IPS DF 19.7 (cell line): ENCODE results near the gene FTCDNL1.

Experiments used
- DNase-seq: peaks from one replicate; pipeline ENCODE4 v3.0.0-alpha.2; 2013; ENCODE audit warnings: low read depth, low spot score

FTCDNL1 gene

DNA sequence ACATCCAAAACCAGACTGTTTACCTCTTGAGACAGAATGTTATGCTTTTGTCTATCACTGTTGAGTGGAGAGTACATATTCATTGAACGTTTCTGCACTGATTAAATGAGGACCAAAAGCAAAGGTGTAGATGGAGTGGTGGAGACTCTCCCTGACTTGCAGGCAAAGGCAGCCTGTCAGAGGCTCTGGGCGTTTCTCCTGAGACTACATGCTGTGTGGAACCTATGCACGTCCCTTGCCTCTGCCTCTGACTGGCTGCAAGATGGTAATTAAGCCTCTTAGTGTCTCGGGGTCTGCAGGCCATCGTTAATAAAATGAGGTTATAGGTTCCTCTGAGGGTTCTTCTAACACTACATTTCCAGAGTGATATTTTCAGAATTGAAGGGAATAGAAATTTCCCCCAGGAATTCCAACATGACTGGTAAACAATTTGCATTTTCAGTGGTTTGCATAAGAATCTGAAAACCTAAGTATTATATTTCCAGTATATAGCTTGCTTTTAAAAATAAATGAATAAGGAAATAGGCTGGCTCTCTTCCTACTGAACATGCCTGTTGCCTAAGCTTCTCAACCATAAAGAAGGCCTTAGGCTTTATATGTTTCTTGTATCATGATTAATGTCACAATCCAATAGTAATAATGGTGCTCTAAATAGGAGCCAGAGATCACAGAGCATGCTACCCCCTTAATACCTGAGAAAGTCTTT lies 107.4 kb downstream of the FTCDNL1 start:
- DNase-seq, result no peak

DNA sequence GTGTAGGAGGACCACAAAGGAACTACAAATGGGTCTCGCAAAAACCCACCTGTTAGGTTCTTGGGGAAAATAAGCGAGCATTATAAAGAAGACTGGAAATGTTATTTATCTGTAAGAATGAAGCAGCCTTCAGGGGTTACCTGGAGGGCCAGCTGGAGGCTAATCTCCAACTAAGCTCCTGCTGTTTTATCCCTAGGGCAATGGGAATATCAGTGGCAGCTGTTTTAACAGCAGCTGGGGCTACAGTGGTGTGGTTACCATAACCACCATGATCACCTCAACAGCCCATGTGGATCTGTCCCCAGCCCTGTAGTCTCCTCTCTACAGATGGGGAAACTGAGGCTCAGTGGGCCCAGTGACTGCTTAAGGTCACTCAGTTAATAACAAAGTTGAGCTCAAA lies 108.1 kb downstream of the FTCDNL1 start:
- no peak for DNase-seq

DNA sequence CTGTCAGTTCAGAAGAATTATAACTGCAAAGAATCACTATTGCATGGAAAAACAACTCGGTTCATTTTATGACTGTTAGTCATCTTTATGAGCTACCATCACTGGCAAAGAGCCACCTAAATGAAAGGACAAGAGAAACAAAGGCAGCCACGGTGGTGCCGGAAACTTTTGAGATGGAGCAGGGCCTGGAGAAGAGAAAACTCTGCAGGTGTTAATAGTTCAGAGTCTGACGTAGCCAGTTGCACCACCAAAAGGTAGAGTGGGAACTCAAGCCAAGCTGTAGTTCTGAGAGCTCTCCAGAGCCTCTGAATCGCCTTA lies 110.9 kb downstream of the FTCDNL1 start:
- no peak for DNase-seq

DNA sequence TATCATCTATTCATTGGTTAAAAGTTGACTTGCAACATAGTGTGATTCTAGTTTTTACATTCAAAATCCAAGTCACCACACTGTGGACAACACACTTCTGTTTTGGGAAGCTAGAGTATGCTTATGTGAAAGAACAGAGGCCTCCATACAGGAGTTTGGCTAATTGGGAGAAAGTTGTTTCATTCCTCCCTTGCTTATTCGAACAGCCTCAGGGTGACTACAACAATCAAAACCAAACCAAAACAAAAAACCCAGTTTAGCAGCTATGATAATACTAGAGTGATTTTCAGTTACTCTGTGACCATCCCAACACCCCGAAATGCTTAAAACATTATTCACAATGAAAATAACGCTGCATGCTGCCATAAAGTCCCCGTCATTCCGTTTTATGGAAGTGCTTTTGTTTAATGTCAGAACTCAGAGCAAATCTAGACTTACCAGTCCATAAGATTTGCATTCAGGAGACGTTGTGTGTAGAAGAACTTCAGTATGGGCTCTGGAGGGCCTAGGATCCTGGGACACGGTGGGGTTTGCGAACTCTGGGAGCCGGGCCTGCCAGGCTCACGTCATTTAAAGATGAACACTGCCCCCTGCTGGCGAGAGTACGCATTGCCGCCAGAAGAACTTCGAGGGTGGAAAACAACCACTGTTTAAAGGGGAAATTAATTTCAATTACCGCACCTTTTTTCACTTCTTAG lies 111.4 kb downstream of the FTCDNL1 start:
- no peak for DNase-seq

DNA sequence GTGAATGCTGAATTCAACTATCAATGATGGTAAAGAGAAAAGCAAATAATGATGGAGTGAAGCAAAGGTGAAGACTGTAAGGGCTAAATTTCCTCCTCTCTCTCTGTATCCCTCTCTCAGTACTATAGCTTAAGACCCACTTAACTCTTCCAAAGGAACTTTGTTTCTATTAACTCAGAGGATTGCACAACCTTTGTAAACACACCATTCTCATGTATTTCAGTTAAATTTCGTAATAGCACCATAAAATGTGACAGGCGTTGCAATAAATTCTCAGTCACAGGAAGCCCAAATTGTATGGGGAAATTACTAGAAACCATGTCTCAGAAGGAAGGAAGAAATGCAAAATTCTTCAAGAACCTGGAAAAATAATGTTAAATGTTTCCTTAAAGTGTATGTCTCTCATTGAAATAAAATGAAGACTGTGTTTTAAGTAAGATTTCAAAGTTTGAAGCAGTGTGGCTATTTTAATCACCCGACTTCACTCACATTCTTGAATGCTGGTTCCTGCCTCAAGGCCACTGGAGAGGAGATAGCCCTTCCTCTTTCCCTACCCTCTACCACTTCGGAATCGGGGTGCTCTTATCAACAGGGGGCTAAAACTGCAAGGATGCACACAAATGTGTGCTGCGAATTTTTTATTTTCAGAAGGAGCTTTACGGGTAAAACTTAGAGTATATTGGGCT lies 112.1 kb downstream of the FTCDNL1 start:
- DNase-seq, result no peak

DNA sequence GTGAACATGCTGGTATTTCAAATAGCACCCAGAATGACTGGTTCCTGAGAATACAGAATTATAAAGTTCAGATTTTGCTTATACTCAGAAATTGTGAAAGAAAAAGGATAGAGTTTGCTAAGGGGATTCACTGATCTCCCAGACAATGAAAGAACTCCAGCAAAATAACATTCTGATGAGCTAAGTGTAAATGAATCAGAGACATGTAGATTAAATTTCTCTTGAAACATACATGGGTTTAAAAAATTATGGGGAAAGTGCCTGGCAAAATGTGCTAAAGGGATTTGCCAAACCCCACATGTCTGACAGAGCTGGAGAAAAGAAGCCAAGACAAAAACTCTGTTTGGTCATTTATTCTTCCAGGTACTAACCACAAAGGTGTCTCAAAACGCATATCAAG lies 116.3 kb downstream of the FTCDNL1 start:
- DNase-seq, result no peak

DNA sequence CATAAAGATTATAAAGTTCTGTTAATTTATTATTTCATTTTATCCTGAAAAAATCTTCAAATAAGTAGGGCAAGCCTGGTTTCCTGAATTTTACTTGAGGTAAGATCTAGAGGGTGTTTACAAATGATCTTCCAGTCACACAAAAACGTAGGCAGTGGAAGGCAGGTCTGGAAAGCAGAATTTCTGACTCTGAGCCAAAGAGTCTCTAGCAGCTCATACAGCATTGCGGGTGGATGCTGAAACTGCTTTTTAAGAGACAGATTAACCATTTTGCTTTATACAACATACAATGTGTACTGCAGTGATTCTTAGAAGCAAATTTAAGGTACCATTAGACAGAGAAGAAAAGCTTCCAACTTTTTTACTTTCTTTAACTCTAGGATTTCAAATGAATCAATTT lies 117.0 kb downstream of the FTCDNL1 start:
- DNase-seq, result no peak

DNA sequence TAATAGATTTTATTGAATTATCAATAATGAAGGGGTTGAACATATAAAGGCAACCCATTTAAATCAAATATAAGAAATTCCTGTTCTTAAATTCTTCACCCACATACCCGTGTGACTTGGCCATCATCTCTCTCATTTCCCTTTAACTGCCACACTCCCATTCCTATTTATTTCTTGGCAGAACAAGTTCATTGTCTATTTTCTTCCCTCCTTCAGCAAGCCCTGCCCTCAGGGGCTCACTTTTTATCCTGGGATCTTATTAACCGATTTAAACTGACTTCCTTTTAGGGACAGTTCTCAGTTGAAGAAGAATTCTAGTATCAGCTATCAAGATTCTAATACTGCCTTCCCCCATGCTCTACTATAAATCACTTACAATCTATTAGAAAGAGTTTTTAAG lies 123.2 kb downstream of the FTCDNL1 start:
- no peak for DNase-seq

DNA sequence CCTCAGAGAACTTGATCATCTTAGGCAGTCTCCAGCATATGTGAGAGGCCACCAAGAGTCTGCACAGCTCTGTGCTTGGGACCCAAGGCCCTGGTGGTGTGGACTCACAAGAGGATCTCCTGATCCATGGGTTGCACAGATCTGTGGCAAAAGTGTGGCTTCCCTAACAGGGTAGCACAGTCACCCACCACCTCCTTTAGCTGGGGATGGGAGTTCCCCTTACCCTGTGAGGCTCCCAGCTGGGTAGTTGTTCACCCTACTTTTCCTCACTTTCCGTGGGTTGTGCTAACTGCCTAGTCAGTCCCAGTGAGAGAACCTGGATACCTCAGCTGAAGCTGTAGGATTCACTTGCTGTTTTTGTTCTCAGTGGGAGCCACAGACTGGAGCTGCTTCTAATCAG lies 123.7 kb downstream of the FTCDNL1 start:
- DNase-seq, result no peak

DNA sequence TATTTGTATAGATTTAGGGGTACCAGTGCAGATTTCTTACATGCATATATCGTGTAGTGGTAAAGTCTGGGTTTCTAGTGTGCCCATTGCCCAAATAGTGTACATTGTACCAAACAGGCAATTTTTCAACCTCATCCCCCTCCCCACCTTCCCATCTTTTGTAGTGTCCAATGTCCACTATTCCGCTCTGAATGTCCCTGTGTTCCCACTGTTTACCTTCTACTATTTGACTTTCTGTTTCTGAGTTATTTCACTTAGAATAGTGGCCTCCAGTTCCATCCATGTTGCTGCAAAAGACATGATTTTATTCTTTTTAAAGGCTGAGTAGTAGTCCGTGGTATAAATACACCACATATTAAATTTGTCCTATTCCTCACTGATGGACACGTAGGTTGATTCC lies 132.9 kb downstream of the FTCDNL1 start:
- no peak for DNase-seq

DNA sequence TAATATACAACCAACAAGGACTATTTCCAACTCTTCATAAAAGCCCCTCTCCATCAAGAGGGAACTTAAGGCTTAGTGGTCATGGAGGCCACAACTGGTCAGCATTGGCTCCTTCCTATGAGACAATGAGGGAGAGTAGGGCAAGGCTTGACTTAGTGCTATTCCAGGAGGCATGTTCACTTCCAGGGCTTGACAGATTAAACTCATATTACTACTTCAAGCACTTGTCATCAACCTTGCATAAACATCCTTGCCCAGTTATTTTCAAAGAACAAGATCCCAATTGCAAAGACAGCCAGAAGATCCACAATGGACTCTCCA lies 133.4 kb downstream of the FTCDNL1 start:
- no peak for DNase-seq

DNA sequence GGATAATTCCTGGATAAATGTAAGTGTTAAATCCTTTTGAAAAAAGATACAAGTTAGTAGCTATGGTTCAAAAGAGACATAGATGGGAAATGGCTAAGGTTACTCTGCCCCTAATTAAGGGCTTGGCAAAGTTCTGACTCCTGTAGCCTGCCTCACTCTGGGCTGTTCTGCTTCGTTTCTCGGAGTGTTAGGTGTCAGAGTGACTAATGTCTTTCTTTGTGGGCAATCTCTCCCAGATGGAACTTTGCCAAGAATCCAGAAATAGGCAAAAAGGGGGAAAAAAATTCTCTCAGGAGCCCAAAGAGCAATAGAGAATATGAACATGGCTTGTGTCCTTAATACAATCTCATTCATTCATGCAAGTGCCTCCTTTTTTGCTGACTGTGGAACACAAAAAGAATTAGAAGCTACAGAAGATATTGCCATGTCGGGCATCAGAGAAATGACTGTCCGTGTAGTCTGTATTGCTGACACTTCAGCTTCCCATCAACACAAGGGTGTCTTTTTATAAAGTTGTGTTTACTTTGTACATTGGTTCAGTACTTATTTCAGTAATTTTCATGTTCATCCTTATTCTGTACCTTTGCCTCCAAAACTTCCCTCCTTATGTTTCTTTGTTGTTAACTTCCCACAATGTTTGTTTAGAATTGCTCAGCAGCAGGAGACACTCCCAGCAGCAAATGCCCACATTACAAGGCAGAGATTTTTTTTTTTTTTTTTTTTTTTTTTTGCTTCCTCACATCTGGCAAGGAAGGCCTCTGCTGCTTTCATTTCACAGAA lies 134.0 kb downstream of the FTCDNL1 start:
- no peak for DNase-seq

DNA sequence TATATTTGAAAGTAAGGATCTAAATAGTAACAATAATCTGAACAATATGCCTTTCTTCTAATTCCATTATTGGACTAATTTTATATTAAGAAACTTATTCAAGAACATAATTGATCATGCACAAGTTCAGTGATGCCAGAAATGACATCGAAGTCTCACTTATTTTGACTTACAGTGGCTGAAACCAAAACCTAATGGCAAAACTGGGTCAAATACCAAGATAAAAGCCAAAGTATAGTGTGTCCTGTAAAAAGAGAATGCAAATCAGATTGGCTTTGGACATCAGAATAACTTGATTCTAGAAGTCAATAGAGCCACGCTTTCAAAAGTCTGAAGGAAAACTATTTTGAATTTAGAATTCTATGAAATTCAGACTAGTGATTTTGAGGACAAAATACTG lies 137.2 kb downstream of the FTCDNL1 start:
- DNase-seq, result no peak

DNA sequence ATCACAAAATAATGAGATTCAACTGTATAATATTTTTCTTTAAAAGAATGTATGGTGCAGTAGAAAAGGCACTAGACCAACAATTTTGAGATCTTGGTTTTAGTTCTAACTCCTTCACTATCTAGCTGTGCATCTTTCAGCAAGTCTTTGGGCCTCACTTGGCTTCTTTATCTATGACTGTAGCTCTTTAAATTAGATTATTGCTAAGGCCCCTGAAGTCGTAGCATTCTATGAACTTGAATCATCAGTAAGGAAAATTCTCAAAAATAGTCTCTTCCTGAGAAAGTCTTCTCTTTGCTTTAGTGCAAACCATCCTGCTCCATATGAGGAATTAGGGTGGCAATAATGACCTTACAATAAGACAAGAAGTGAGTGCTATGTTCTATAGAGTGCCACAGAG lies 140.4 kb downstream of the FTCDNL1 start:
- DNase-seq, result no peak
